AG09309 (cell line): ENCODE results near the gene CRYBB3.

Experiments
- DNase-seq: peaks from one replicate; pipeline ENCODE4 v3.0.0-alpha.2; 2010; ENCODE audit warnings: low read depth
- H3K4me3 ChIP-seq: 2 replicates; pipeline ENCODE4 v1.5.1; 2011; ENCODE audit warnings: mild to moderate bottlenecking, low read depth, low read length, moderate library complexity; ENCODE audit not compliant: control insufficient read depth
- CTCF ChIP-seq: IDR thresholded peaks from 2 replicates; pipeline ENCODE4 v1.5.1; 2011; ENCODE audit warnings: mild to moderate bottlenecking, low read depth, low read length, inconsistent platforms; ENCODE audit not compliant: insufficient read depth, control insufficient read depth; ENCODE audit errors: missing control alignments

The CRYBB3 gene

GRCh38 chr22:25205847-25206246 lies 6.2 kb downstream of the CRYBB3 start:
- no peak overlapping the region for H3K4me3 ChIP-seq
- no peak for TF ChIP-seq CTCF
- no peak for DNase-seq

GRCh38 chr22:25206998-25207397 lies 7.3 kb downstream of the CRYBB3 start:
- TF ChIP-seq CTCF, result no peak
- no peak overlapping the region for H3K4me3 ChIP-seq
- DNase-seq, result no peak

GRCh38 chr22:25207553-25208157 lies 8.0 kb downstream of the CRYBB3 start:
- no peak overlapping the region for H3K4me3 ChIP-seq
- no peak for DNase-seq
- TF ChIP-seq CTCF, result no peak

GRCh38 chr22:25208328-25208727 lies 8.7 kb downstream of the CRYBB3 start:
- no peak overlapping the region for H3K4me3 ChIP-seq
- no peak for DNase-seq
- no peak for TF ChIP-seq CTCF

- no peak for DNase-seq
- H3K4me3 ChIP-seq, result no peak overlapping the region
- TF ChIP-seq CTCF, result no peak
Observed at GRCh38 chr22:25208743-25209505, 9.3 kb downstream of the CRYBB3 start.

- no peak for TF ChIP-seq CTCF
- H3K4me3 ChIP-seq, result no peak overlapping the region
- DNase-seq, result no peak
Observed at GRCh38 chr22:25210793-25211192, 11.1 kb downstream of the CRYBB3 start.
